Psoas muscle (tissue), 8 donors: ENCODE data around the gene HOXC6. TPM values are rescaled to one million over a fixed set of nuclear protein-coding genes. Genes with fewer than 3 reads are reported as not detected.

ENCODE experiments used
- ATAC-seq, 4 donors: fragments of 200-7000 bp; cut with Tn5 transposase; one replicate each; pipeline ENCODE4 v1.9.1; 2020; ENCODE audit warnings: moderate library complexity in 3 of 4, mild to moderate bottlenecking in 2 of 4
- DNase-seq, 2 donors: peaks; one replicate each; pipeline ENCODE4 v3.0.0-alpha.2; 2020
- H3K27ac ChIP-seq: fragments of 200-600 bp; one replicate; pipeline ENCODE4 v1.8.0; 2022
- H3K27me3 ChIP-seq, 3 donors: fragments of 200-600 bp in 1 of 3; one replicate each; pipeline versions ENCODE4 v1.6.1 to v1.8.0; 2013 to 2022; ENCODE audit warnings: low read length in 2 of 3, mild to moderate bottlenecking in 2 of 3, moderate library complexity in 1 of 3; ENCODE audit not compliant: insufficient read depth in 3 of 3
- H3K36me3 ChIP-seq, 2 donors: fragments of 200-600 bp in 1 of 2; one replicate each; pipeline versions ENCODE4 v1.6.1 to v1.8.0; 2013 to 2022; ENCODE audit warnings: low read depth in 1 of 2, mild to moderate bottlenecking in 1 of 2, moderate library complexity in 1 of 2; ENCODE audit not compliant: insufficient read depth in 1 of 2
- H3K4me1 ChIP-seq: fragments of 200-600 bp; one replicate; pipeline ENCODE4 v1.8.0; 2022
- H3K4me3 ChIP-seq: fragments of 200-600 bp; one replicate; pipeline ENCODE4 v1.8.0; 2022; ENCODE audit warnings: mild to moderate bottlenecking
- H3K9me3 ChIP-seq: fragments of 200-600 bp; one replicate; pipeline ENCODE4 v1.8.0; 2022
- WGBS, 3 donors: extraction: QIAGEN DNeasy Blood & Tissue Kit; methylation state at CpG; one replicate each; pipeline versions ENCODE4 v1.1.6 to v1.1.7; 2013; 5-methylcytosine and 5-hydroxymethylcytosine counted together
- intact Hi-C, 2 donors: fragments of 100-400 bp; cut with DNase I; formaldehyde crosslinking; loops; one replicate each; pipeline versions ENCODE4 v1.11.0 to v1.14.2; 2022
- polyA plus RNA-seq, 3 donors: library from polyadenylated mRNA; stranded (reverse); fragments of 200-250 nt; gene quantifications; one replicate each; pipeline ENCODE4 v1.2.3, GENCODE V29; 2013
- total RNA-seq, 4 donors: library from RNA; stranded (reverse); fragmentation: NEBNext Ultra II Directional in 2 of 4; extraction: Animal tissue kit (Norgen Biotek cat#: 25700) in 2 of 4; gene quantifications; one replicate each; pipeline versions ENCODE4 v1.2.1 to v1.2.4, GENCODE V29; 2021 to 2023
- TF ChIP-seq, protein P1 (sequence below): fragments of 200-600 bp; IDR thresholded peaks from one replicate; pipeline ENCODE4 v1.8.0; 2022; ENCODE audit warnings: antibody characterized with exemption
- donor health status: healthy with polysubstance abuse.
- donor health status: DM: no; HTN: no; CAD: no; lungs with moderate emphysema.
- donor health status: Bipolar disorder and iron deficiency.
- donor health status: healthy.
- donor health status: DM: yes; HTN: yes; CAD: no.
- donor health status: DM: no; HTN: no; CAD: no.
- donor health status: DM: no; HTN: no; CAD: no.
- donor health status: DM: yes; HTN: yes; CAD: no.

The HOXC6 gene
- total and polyA plus RNA-seq, 7 donors, result 2.2 to 23.6 (median 7.6) TPM

DNA sequence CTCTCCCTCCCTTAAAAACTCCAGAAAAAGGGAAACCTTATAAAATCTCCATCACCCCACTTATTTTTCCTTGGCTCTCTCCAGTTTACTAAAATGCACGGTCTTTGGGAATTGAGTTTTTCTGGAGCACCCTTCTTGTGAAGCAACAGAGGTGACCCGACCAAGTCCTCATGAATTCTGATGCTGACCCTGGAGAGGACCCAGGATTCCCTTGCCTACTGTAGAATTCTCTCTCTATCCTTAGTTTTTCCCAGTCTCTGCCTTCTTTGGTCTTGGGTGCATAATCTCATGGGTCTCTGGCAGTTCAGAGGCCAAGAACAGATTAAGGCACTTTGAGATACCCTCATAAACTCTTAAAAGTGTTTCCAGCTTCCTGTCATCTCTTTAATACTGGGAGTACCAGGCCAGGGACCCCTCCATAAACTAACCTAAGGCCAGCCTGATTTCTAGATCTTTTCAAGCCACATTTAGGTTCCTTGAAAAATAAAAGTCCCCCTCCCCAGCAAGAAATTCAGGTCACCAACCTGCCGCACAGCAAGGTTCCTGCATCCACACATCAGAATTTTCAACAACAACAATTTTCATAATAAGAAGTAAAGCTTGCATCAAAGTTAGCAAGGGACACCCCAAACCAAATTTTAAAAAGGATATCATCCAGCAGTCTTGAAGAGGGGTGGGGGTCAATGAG lies 20.3 kb downstream of the HOXC6 start:
- Histone ChIP-seq H3K27me3 (peaks cover 0 to 5% (median 0%) of the 10 kb centered on the region in 3 donors), H3K9me3 (no peaks in the 10 kb centered on the region), H3K4me1 (no peaks in the 10 kb centered on the region), H3K36me3 (no peaks in the 10 kb centered on the region), H3K4me3 (no peak overlapping the region), H3K27ac (no peak overlapping the region)
- TF ChIP-seq, protein P1, sequence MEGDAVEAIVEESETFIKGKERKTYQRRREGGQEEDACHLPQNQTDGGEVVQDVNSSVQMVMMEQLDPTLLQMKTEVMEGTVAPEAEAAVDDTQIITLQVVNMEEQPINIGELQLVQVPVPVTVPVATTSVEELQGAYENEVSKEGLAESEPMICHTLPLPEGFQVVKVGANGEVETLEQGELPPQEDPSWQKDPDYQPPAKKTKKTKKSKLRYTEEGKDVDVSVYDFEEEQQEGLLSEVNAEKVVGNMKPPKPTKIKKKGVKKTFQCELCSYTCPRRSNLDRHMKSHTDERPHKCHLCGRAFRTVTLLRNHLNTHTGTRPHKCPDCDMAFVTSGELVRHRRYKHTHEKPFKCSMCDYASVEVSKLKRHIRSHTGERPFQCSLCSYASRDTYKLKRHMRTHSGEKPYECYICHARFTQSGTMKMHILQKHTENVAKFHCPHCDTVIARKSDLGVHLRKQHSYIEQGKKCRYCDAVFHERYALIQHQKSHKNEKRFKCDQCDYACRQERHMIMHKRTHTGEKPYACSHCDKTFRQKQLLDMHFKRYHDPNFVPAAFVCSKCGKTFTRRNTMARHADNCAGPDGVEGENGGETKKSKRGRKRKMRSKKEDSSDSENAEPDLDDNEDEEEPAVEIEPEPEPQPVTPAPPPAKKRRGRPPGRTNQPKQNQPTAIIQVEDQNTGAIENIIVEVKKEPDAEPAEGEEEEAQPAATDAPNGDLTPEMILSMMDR, result no peak
- intact Hi-C loops, result loop anchor here in 1 of 2 donors (5.0 kb wide), 1 partner anchor 124 kb away; no protein-coding TSS in a partner anchor
- 85 to 87% (median 86%) methylated on average over 3 of the region's 3 CpGs for WGBS, 3 donors
- no peak for DNase-seq
- ATAC-seq, result no peak

DNA sequence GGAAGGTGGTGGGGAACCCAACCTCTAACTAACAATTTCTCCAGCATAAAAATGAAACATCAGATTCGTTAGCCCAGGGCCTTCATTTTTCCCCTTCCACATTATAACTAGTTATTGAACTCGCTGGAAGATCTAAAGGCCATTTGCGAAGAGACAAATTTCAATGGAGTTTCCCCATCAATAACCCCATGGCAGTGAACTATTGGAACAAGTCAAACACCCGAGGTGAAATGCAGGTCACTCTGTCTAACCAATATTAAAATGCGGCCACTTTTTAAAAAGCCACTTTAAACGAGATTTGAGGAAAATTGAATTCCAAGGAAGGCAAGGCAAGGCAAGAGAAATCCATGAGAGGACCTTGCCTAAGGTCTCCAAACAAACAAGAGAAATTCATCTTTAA lies 20.9 kb downstream of the HOXC6 start:
- TF ChIP-seq, protein P1, result no peak
- peaks cover 0 to 2% (median 0%) of the 10 kb centered on the region in 3 donors for H3K27me3 ChIP-seq
- ATAC-seq, result no peak
- H3K27ac ChIP-seq, result no peak overlapping the region
- DNase-seq, result no peak
- no peak overlapping the region for H3K4me3 ChIP-seq
- H3K4me1 ChIP-seq, result no peaks in the 10 kb centered on the region
- no peaks in the 10 kb centered on the region for H3K9me3 ChIP-seq
- intact Hi-C loops, result loop anchor here in 1 of 2 donors (5.0 kb wide), 1 partner anchor 123 kb away; no protein-coding TSS in a partner anchor
- 85 to 89% (median 86%) methylated on average over 6 of the region's 6 CpGs for WGBS, 3 donors
- no peaks in the 10 kb centered on the region for H3K36me3 ChIP-seq

DNA sequence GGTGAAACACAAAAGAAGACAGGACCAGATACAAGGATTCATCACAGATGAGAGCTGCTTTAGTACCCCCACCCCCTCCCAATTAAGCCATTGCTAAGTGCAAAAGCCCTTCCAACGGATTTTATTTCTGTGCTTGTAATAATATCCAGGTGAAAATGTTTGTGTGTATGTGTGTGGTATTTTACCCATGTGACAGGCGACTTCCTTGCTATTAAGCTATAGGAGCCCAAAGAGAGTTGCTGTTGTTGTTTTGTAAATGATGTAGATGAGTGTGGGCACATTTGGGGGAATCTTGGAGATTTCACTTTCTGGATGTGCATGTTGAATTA lies 22.2 kb downstream of the HOXC6 start:
- H3K9me3 ChIP-seq, result no peaks in the 10 kb centered on the region
- H3K36me3 ChIP-seq, result no peaks in the 10 kb centered on the region
- no peak overlapping the region for H3K4me3 ChIP-seq
- DNase-seq (no peak), ATAC-seq (no peak)
- 55 to 66% (median 58%) methylated on average over 2 of the region's 2 CpGs for WGBS, 3 donors
- no peak overlapping the region for H3K27ac ChIP-seq
- intact Hi-C loops, result no loop called here
- H3K4me1 ChIP-seq, result no peaks in the 10 kb centered on the region
- H3K27me3 ChIP-seq, result no peaks in the 10 kb centered on the region
- TF ChIP-seq, protein P1, result no peak

DNA sequence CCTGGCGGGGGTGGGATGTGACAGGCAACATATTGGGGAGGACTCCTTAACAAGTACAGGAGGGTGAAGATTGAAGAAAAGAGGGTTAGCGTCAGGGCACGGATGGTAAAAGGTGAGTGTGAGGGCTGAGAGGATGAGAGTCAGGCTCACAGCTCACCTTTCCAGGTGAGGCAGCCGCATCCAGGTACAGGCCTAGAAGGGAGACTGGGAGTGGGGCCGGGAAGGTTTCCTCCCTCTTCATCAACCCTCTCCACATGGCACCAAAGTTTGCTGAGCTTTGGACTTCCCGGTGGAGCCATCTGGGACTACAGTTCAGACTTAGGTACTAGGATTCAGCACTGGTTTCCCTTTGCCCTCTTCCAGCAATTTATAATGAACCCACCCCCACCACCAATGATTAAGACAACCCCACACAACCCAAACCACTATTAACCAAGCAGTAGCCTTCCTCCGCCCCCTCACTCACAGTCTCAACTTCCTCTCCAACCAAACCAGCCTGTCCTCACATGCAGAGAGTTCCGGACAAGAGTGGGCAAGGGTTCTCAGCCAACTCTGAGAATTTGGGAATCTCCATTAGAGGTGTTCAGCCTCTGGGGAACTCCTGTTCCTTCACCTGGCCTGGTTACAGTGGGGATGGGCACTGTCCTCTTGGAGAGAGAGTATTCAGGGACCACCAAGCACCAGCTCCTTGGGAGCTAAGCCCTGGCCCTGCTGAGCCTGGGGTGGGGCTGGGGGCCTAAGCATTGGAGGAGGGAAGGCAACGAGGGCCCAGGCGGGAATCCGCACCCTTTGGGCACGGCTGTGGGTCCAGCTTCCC lies 23.0 kb downstream of the HOXC6 start:
- H3K27ac ChIP-seq, result no peak overlapping the region
- H3K4me1 ChIP-seq, result no peaks in the 10 kb centered on the region
- H3K4me3 ChIP-seq, result no peak overlapping the region
- intact Hi-C loops, result no loop called here
- WGBS, 3 donors, result 71 to 76% (median 71%) methylated on average over 12 of the region's 12 CpGs
- ATAC-seq, result no peak
- no peak for DNase-seq
- no peaks in the 10 kb centered on the region for H3K27me3 ChIP-seq
- TF ChIP-seq, protein P1, result no peak
- no peaks in the 10 kb centered on the region for H3K9me3 ChIP-seq
- no peaks in the 10 kb centered on the region for H3K36me3 ChIP-seq
